ENCODE data around the gene ACSBG1.
A peak's percentile ranks its signal among the peaks of the same experiment; 100 is the strongest.

DNA sequence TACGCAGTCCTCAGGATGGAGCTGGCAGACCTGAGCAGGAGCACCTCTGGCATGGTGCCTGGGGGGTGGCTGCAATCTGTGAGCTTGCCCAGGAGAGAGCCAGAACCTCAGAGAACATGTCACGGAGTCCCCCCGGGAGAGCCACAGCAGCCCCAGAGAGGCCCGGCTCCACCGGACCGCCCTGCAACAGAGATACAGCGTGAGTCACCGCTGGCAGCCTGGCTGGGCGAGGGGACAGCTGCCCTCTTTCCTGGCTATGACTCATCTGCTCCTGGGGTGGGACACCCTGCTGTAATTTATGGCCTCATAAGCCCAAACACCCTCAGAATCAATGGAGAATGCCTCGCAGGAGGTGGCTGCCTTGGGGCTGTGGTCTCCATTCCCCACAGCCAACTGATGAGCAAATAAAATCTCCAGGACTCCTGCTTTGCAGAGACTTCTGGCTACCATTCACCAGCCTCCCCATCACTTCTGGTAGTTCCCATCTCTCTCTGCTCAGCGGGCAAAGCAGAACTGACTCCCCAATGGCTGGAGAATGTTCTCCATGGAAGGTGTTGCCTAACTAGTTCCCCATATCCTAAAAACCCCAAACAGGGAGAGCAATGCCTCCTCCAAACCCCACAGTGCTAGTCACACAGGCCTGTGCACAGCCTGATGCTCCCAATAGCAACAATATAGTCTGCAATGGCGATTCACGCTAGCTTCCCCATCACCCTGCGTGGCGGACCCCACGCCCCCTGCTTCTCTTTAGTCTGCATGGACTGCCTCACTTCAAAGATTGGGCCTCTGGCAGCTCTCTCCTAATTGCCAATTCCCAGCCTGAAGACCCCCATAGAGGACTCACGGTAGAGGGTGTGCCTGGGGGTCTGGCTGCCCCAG lies 21.6 kb downstream of the ACSBG1 start:
- TF ChIP-seq CTCF (IDR thresholded peaks at IDR 0.05) (no peak), POLR2A (IDR thresholded peaks at IDR 0.05) (no peak), POLR2AphosphoS5 (IDR thresholded peaks at IDR 0.05; ENCODE audit: insufficient read depth in 1 of 2, low read depth in 1 of 2) (peak in 1 of 2 donors; percentile 44)

All from vagina (tissue), 2 donors.